Liver (tissue), 1 donor: ENCODE measurements around the gene GPC3.

Source experiments
- MAX ChIP-seq: IDR thresholded peaks from 2 replicates; pipeline ENCODE4 v1.6.1; 2016; ENCODE audit warnings: antibody characterized with exemption
- YY1 ChIP-seq: IDR thresholded peaks from 2 replicates; pipeline ENCODE4 v1.6.1; 2016; ENCODE audit warnings: antibody characterized with exemption, mild to moderate bottlenecking

GRCh38 chrX:133566876-133567275 is 418.5 kb downstream of the GPC3 start:
- TF ChIP-seq YY1: no peak
- TF ChIP-seq MAX: no peak
